IPS-15b (cell line): ENCODE results near the gene PPARGC1A.

ENCODE experiments used
- H3K27me3 ChIP-seq: one replicate; pipeline ENCODE4 v1.6.1; 2013; ENCODE audit warnings: low read length; ENCODE audit not compliant: control insufficient read depth, insufficient read depth
- H3K36me3 ChIP-seq: one replicate; pipeline ENCODE4 v1.6.1; 2013; ENCODE audit warnings: low read length; ENCODE audit not compliant: control insufficient read depth, insufficient read depth
- H3K4me1 ChIP-seq: one replicate; pipeline ENCODE4 v1.6.1; 2013; ENCODE audit warnings: mild to moderate bottlenecking, low read length; ENCODE audit not compliant: control insufficient read depth, insufficient read depth
- H3K4me3 ChIP-seq: one replicate; pipeline ENCODE4 v1.5.1; 2013; ENCODE audit warnings: low read depth, low read length
- H3K9ac ChIP-seq: one replicate; pipeline ENCODE4 v1.6.1; 2013; ENCODE audit warnings: low read depth, mild to moderate bottlenecking, low read length
- H3K9me3 ChIP-seq: one replicate; pipeline ENCODE4 v1.6.1; 2013; ENCODE audit warnings: mild to moderate bottlenecking, low read length; ENCODE audit not compliant: control insufficient read depth, insufficient read depth

Gene PPARGC1A

GRCh38 chr4:23775694-23776093 is 114.2 kb downstream of the PPARGC1A start:
- Histone ChIP-seq H3K4me1 (peaks cover 14% of the 10 kb centered on the region), H3K9me3 (no peaks in the 10 kb centered on the region), H3K27me3 (no peaks in the 10 kb centered on the region), H3K9ac (no peak overlapping the region), H3K4me3 (no peak overlapping the region), H3K36me3 (no peaks in the 10 kb centered on the region)

- Histone ChIP-seq H3K9ac (no peak overlapping the region), H3K4me3 (no peak overlapping the region), H3K36me3 (no peaks in the 10 kb centered on the region), H3K9me3 (no peaks in the 10 kb centered on the region), H3K4me1 (peaks cover 14% of the 10 kb centered on the region), H3K27me3 (no peaks in the 10 kb centered on the region)
Measured at GRCh38 chr4:23774909-23775308, 114.9 kb downstream of the PPARGC1A start.

- H3K27me3 ChIP-seq, result no peaks in the 10 kb centered on the region
- no peaks in the 10 kb centered on the region for H3K36me3 ChIP-seq
- H3K9me3 ChIP-seq, result no peaks in the 10 kb centered on the region
- no peak overlapping the region for H3K9ac ChIP-seq
- H3K4me1 ChIP-seq, result peaks cover 14% of the 10 kb centered on the region
- no peak overlapping the region for H3K4me3 ChIP-seq
Measured at GRCh38 chr4:23773884-23774636, 115.8 kb downstream of the PPARGC1A start.

- H3K9ac ChIP-seq, result no peak overlapping the region
- H3K27me3 ChIP-seq, result no peaks in the 10 kb centered on the region
- no peak overlapping the region for H3K4me3 ChIP-seq
- peaks cover 9% of the 10 kb centered on the region for H3K4me1 ChIP-seq
- H3K9me3 ChIP-seq, result no peaks in the 10 kb centered on the region
- no peaks in the 10 kb centered on the region for H3K36me3 ChIP-seq
Measured at GRCh38 chr4:23770011-23770410, 119.8 kb downstream of the PPARGC1A start.

GRCh38 chr4:23769406-23769805 is 120.4 kb downstream of the PPARGC1A start:
- H3K4me3 ChIP-seq, result no peak overlapping the region
- H3K4me1 ChIP-seq, result peaks cover 5% of the 10 kb centered on the region
- H3K9ac ChIP-seq, result no peak overlapping the region
- H3K36me3 ChIP-seq, result no peaks in the 10 kb centered on the region
- H3K9me3 ChIP-seq, result no peaks in the 10 kb centered on the region
- H3K27me3 ChIP-seq, result no peaks in the 10 kb centered on the region

GRCh38 chr4:23768541-23768940 is 121.3 kb downstream of the PPARGC1A start:
- H3K4me1 ChIP-seq, result no peaks in the 10 kb centered on the region
- H3K4me3 ChIP-seq, result no peak overlapping the region
- no peaks in the 10 kb centered on the region for H3K27me3 ChIP-seq
- no peaks in the 10 kb centered on the region for H3K36me3 ChIP-seq
- H3K9ac ChIP-seq, result no peak overlapping the region
- H3K9me3 ChIP-seq, result no peaks in the 10 kb centered on the region

GRCh38 chr4:23766344-23766743 is 123.5 kb downstream of the PPARGC1A start:
- H3K36me3 ChIP-seq, result no peaks in the 10 kb centered on the region
- no peaks in the 10 kb centered on the region for H3K9me3 ChIP-seq
- H3K4me3 ChIP-seq, result no peak overlapping the region
- H3K4me1 ChIP-seq, result no peaks in the 10 kb centered on the region
- no peak overlapping the region for H3K9ac ChIP-seq
- no peaks in the 10 kb centered on the region for H3K27me3 ChIP-seq

- Histone ChIP-seq H3K4me3 (no peak overlapping the region), H3K4me1 (no peaks in the 10 kb centered on the region), H3K27me3 (no peaks in the 10 kb centered on the region), H3K9me3 (no peaks in the 10 kb centered on the region), H3K36me3 (no peaks in the 10 kb centered on the region), H3K9ac (no peak overlapping the region)
Measured at GRCh38 chr4:23763559-23763958, 126.3 kb downstream of the PPARGC1A start.

- Histone ChIP-seq H3K9me3 (no peaks in the 10 kb centered on the region), H3K9ac (no peak overlapping the region), H3K4me1 (no peaks in the 10 kb centered on the region), H3K4me3 (no peak overlapping the region), H3K27me3 (no peaks in the 10 kb centered on the region), H3K36me3 (no peaks in the 10 kb centered on the region)
Measured at GRCh38 chr4:23762551-23762950, 127.3 kb downstream of the PPARGC1A start.

- Histone ChIP-seq H3K9ac (no peak overlapping the region), H3K4me1 (no peaks in the 10 kb centered on the region), H3K4me3 (no peak overlapping the region), H3K9me3 (no peaks in the 10 kb centered on the region), H3K27me3 (no peaks in the 10 kb centered on the region), H3K36me3 (no peaks in the 10 kb centered on the region)
Measured at GRCh38 chr4:23759066-23759465, 130.8 kb downstream of the PPARGC1A start.

GRCh38 chr4:23754688-23755087 is 135.2 kb downstream of the PPARGC1A start:
- Histone ChIP-seq H3K4me1 (no peaks in the 10 kb centered on the region), H3K4me3 (no peak overlapping the region), H3K9me3 (no peaks in the 10 kb centered on the region), H3K9ac (no peak overlapping the region), H3K36me3 (no peaks in the 10 kb centered on the region), H3K27me3 (no peaks in the 10 kb centered on the region)

GRCh38 chr4:23750125-23750524 is 139.7 kb downstream of the PPARGC1A start:
- H3K9ac ChIP-seq, result no peak overlapping the region
- no peaks in the 10 kb centered on the region for H3K36me3 ChIP-seq
- no peaks in the 10 kb centered on the region for H3K9me3 ChIP-seq
- no peak overlapping the region for H3K4me3 ChIP-seq
- H3K27me3 ChIP-seq, result no peaks in the 10 kb centered on the region
- no peaks in the 10 kb centered on the region for H3K4me1 ChIP-seq
